NK-92 (cell line): ENCODE measurements around the gene ZSWIM5.
"Not testable (repeated sequence)": the region's sequence is repeated elsewhere in the genome, so short reads cannot be mapped to it uniquely, and the experiment has no call there.

Experiments used
- DNase-seq: peaks from one replicate; lab custom pipeline; 2025; ENCODE audit not compliant: unreplicated experiment; lab: John Stamatoyannopoulos, UW

ZSWIM5 gene

DNA sequence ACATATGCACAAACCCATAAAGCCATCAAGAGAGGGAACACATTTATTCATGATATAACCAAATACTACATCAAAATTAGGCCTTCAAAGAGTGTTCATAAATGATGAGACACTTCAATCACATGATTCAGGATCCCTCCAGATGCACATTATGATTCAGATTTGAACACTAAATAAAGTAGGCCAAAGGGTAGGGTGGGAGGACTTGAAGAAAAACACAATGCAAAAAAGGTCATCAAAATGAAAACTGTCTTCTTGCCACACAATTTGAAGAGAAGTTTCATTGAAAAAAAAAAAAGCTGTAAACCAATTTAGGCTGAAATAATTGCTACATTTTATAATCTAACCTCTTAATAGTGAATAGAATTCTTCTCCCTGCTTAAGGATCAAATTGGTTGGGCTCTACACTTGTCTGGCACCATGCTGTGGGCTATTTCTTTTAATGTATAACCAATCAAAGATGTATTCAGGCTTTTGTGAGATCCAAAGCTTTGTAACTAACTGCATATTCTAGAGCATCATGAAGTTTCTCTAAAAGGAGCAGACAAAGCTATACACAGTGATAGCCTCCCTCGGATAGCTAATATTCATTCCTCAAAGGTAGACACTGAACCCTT is 58.1 kb downstream of the ZSWIM5 start:
- DNase-seq, result no peak

- no peak for DNase-seq
These were observed 59.6 kb downstream of the ZSWIM5 start for GRCh38 chr1:45146833-45147232.

- DNase-seq, result no peak
These were observed 65.0 kb downstream of the ZSWIM5 start for GRCh38 chr1:45141247-45142003.

DNA sequence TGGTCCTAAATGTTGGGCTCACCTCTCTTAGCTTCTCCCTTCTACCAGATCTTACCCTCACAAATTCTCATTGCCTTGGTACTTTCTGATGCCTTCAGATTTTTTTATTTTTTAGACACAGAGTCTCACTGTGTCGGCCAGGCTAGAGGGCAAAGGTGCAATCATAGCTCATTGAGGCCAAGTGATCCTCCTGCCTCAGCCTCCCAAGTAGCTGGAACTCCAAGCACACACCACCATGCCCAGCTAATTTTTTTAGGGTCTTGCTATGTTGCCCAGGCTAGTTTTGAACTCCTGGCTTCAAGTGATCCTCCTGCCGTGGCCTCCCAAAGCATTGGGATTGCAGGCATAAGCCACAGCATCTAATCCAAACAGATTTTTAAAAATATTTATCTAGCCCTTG is 69.4 kb downstream of the ZSWIM5 start:
- no peak for DNase-seq

GRCh38 chr1:45135316-45135715 is 71.1 kb downstream of the ZSWIM5 start:
- DNase-seq, result no peak

DNA sequence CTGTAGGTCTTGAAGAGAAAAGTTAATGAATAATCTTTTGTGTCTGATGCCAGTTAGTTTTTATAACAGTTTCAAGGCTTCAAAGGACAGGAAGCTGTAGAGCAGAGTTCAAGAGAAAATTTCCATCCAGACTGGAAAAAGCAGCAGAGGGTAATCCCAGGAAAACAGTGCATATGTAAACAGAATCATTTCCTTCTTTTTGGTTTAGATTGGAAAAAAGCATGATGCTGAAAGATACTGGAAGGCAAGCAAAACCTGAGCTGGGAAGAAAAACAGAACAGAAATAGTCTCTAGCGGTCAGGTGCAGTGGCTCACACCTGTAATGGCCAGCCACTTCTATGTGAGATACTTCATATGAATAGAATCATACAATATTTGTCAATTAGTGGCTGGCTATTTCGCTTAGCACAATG is 71.9 kb downstream of the ZSWIM5 start:
- DNase-seq, result no peak

- DNase-seq, result not testable (repeated sequence)
These were observed 73.7 kb downstream of the ZSWIM5 start for GRCh38 chr1:45132719-45133118.

DNA sequence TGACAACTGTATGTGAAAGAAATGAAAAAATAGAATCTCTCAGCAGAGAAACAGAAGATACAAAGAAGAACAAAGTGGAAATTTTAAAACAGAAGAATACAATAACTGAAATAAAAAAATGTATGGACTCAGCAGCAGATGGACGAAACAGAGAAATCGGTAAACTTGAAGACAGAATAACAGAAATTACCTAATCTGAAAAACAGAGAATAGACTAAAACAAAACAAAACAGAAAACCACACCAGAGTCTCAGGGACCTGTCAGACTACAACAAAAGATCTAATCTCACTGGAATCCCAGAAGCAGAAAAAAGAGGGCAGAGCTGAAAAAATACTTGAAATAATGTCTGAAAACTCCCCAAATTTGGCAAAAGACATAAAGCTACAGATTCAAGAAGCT is 83.0 kb downstream of the ZSWIM5 start:
- no peak for DNase-seq

GRCh38 chr1:45122724-45123123 is 83.7 kb downstream of the ZSWIM5 start:
- no peak for DNase-seq

DNA sequence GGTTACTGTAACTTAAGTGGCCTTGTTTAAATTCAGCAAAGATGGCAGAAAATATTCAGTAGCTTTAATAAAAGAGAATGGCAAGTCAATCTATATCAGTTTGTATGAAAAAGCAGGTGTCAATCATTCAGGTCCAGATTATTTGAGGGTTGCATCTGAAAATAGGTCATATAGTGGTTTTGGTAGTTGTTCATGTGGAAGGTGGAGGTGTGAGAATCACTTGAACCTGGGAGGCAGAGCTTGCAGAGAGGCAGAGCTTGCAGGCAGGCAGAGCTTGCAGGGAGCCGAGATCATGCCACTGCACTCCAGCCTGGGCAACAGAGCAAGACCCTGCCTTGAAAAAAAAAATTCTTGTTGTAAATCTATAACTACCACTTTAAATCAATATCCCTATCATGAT is 88.6 kb downstream of the ZSWIM5 start:
- no peak for DNase-seq

DNA sequence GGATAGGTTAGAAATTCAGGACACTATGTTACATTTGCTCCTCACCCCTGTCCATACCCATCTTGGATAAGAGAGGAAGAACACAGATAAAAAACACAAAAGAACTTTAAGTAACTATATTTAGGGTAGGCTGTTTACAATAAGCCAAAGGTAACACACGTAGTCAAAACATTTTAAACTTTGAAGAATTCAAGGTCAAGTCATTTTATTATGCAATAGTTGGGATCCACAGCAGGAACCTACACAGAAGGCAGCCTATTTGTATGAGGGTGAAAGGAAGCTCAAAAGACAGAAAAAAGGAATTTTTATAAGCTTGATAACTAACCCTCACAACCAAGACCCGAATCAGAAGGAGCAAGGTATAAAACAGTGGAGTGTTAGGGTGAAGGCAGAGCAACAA is 89.6 kb downstream of the ZSWIM5 start:
- no peak for DNase-seq

GRCh38 chr1:45116340-45116739 is 90.1 kb downstream of the ZSWIM5 start:
- DNase-seq, result no peak

GRCh38 chr1:45115198-45115597 is 91.2 kb downstream of the ZSWIM5 start:
- not testable (repeated sequence) for DNase-seq

DNA sequence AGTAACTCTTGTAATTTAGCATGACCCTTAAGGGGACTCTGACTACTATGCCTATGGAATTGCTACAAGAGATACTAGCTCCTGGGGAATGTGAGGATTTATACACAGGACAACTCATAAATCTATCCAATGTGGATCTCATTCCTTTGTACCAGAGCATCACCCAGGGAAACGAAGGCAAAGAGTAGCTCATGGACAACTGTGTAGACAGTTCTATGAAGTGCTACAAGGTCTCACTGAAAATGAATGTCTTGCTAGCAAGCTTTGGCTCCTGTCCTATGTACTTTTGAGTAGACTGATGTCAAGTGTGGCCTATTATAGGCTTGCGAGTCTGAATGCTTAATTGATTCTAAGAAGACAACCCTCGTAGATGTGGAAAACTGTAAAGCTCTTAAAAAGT is 93.7 kb downstream of the ZSWIM5 start:
- no peak for DNase-seq

GRCh38 chr1:45111239-45111638 is 95.2 kb downstream of the ZSWIM5 start:
- no peak for DNase-seq

- DNase-seq, result no peak
These were observed 98.6 kb downstream of the ZSWIM5 start for GRCh38 chr1:45107782-45108181.

GRCh38 chr1:45106864-45107263 is 99.5 kb downstream of the ZSWIM5 start:
- DNase-seq, result not testable (repeated sequence)

- not testable (repeated sequence) for DNase-seq
These were observed 100.3 kb downstream of the ZSWIM5 start for GRCh38 chr1:45106156-45106545.

- not testable (repeated sequence) for DNase-seq
These were observed 100.8 kb downstream of the ZSWIM5 start for GRCh38 chr1:45105486-45106155.

GRCh38 chr1:45103534-45103933 is 102.9 kb downstream of the ZSWIM5 start:
- DNase-seq, result no peak

GRCh38 chr1:45101947-45102346 is 104.5 kb downstream of the ZSWIM5 start:
- no peak for DNase-seq

DNA sequence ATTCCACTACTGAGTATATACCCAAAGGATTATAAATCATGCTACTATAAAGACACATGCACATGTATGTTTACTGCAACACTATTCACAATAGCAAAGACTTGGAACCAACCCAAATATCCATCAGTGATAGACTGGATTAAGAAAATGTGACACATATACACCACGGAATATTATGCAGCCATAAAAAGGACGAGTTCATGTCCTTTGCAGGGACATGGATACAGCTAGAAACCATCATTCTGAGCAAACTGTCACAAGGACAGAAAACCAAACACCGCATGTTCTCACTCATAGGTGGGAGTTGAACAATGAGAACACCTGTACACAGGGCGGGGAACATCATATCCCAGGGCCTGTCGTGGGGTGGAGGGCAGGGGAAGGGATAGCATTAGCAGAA is 104.9 kb downstream of the ZSWIM5 start:
- not testable (repeated sequence) for DNase-seq
